Ovary (tissue), 3 donors: ENCODE data around the gene RTF1.

Experiments
- CTCF ChIP-seq, 3 donors: fragments of 450-650 bp in 2 of 3; fragments of 200-600 bp in 1 of 3; IDR thresholded peaks; one replicate each; pipeline versions ENCODE4 v1.5.1 to v1.8.0; 2016 to 2022; ENCODE audit warnings: antibody characterized with exemption in 3 of 3, mild to moderate bottlenecking in 1 of 3
- EP300 ChIP-seq: sonication (generic); formaldehyde crosslinking; IDR thresholded peaks from one replicate; pipeline ENCODE4 v1.6.1; 2017; ENCODE audit warnings: antibody characterized with exemption
- donor health status: DM: no; HTN: no; CAD: no.

- no peak for TF ChIP-seq CTCF (IDR thresholded peaks at IDR 0.05)
- no peak for TF ChIP-seq EP300
These were observed 26.4 kb downstream of the RTF1 start for GRCh38 chr15:41443275-41443674.
